Measurements from ENCODE around the gene SETD5. TPM values are rescaled to one million over a fixed set of nuclear protein-coding genes. Genes with fewer than 3 reads are reported as not detected.

SETD5 gene
- total and polyA plus RNA-seq, 2 of the 4 experiments (the other 2 are of a cell fraction), result 42.7 to 62.9 TPM

DNA sequence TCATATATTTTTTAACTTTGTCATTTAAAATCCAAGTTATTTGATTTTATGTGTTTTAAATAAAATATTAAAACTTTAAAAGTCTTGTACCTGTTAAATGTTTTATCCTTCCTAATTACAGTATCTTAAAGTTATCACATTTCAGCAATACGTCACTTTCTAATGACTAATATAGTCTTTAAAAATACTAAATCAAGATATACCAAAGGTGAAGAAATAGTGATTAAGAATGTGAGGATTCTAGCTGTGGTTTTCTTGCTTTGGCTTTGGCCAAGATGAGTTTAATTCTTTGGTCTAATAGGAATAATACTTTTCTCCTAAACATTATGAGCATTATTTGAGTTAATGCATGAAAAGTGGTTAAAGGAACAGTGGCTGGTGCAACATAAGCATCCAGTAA lies 13.9 kb downstream of the SETD5 start:
- Histone ChIP-seq H4K91ac (ENCODE audit: insufficient read depth, low read depth, low read length) (no peak overlapping the region), H4K5ac (ENCODE audit: low read depth, low read length) (no peak overlapping the region), H3K27me3 (ENCODE audit: control insufficient read depth, insufficient read depth, low read length) (no peaks in the 10 kb centered on the region), H2BK5ac (ENCODE audit: low read depth, low read length, poor library complexity, severe bottlenecking) (no peak overlapping the region), H4K20me1 (ENCODE audit: insufficient read depth, low read length) (peaks cover 99% of the 10 kb centered on the region), H2BK120ac (ENCODE audit: low read depth, low read length) (no peak overlapping the region), H3K4ac (ENCODE audit: low read depth, low read length) (no peak overlapping the region), H3K23ac (ENCODE audit: low read depth, low read length) (no peak overlapping the region), H3K56ac (ENCODE audit: extremely low read depth, insufficient read depth, low read length) (no peak overlapping the region), H2BK15ac (ENCODE audit: low read depth, low read length) (no peak overlapping the region), H3K79me1 (ENCODE audit: low read depth in 1 of 2, low read length in 2 of 2) (peaks cover 0 to 30% of the 10 kb centered on the region in 2 experiments; a peak in 2 of 4 replicates), H3K4me2 (ENCODE audit: low read depth, low read length) (no peak overlapping the region), H3K36me3 (ENCODE audit: control insufficient read depth, insufficient read depth, low read length) (peaks cover 2% of the 10 kb centered on the region; the same call in 1 of the 2 replicates), H4K8ac (ENCODE audit: low read depth in 2 of 2, low read length in 2 of 2) (no peak overlapping the region), H2AK5ac (ENCODE audit: low read depth, low read length) (no peak overlapping the region), H3K9ac (ENCODE audit: low read depth, low read length) (no peak overlapping the region), H2AFZ (replicated peaks; ENCODE audit: low read length, poor library complexity) (no peak overlapping the region), H3K18ac (ENCODE audit: low read depth, low read length) (no peak overlapping the region), H2AK9ac (replicated peaks; ENCODE audit: low read depth, low read length, poor library complexity) (no peak overlapping the region), H2BK20ac (ENCODE audit: low read depth, low read length) (no peak overlapping the region), H3K27ac (ENCODE audit: insufficient read depth, low read length) (no peak overlapping the region), H3K4me3 (ENCODE audit: insufficient read depth, low read depth, low read length) (no peak overlapping the region), H3K9me3 (ENCODE audit: control insufficient read depth, insufficient read depth, low read length) (no peaks in the 10 kb centered on the region; the same call in 1 of the 2 replicates), H3K4me1 (ENCODE audit: control insufficient read depth, insufficient read depth, low read length) (0 out of 2 replicates have a peak, but pooled peaks cover 6% of the 10 kb centered on the region), H3K9me1 (ENCODE audit: insufficient read depth, low read length) (peaks cover 14% of the 10 kb centered on the region; the same call in 1 of the 2 replicates), H3K14ac (replicated peaks; ENCODE audit: low read depth, low read length) (no peak overlapping the region)
- dilution Hi-C loops (cut with HindIII; ENCODE audit: low sequenced_read_pairs, unreplicated experiment) (no loop called here), in situ Hi-C loops (cut with MboI; ENCODE audit: low sequenced_read_pairs) (no loop called here), intact Hi-C loops (cut with micrococcal nuclease) (no loop called here)
- WGBS, 2 experiments (ENCODE audit: extremely low coverage in 2 of 2, insufficient read length in 1 of 2), result no CpG with 5 or more reads among the region's 1 CpG
- ChIA-PET POLR2A (ENCODE audit: unreplicated experiment) (no interaction called here), CTCF (no interaction called here)
- no TSS peak for BruUV-seq (replicated peaks)
- no peak for ATAC-seq (ENCODE audit: low read depth)
- DNase-seq, result no peak
- no peak for TF ChIP-seq RFX5 (IDR thresholded peaks at IDR 0.05; ENCODE audit: low read depth, low read length)
- TF ChIP-seq, protein P1, sequence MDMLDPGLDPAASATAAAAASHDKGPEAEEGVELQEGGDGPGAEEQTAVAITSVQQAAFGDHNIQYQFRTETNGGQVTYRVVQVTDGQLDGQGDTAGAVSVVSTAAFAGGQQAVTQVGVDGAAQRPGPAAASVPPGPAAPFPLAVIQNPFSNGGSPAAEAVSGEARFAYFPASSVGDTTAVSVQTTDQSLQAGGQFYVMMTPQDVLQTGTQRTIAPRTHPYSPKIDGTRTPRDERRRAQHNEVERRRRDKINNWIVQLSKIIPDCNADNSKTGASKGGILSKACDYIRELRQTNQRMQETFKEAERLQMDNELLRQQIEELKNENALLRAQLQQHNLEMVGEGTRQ (IDR thresholded peaks at IDR 0.05; ENCODE audit: low read depth, low read length), result no peak
- no peak for TF ChIP-seq FOS (IDR thresholded peaks at IDR 0.05; ENCODE audit: low read depth, low read length)
- no peak for TF ChIP-seq BHLHE40 (IDR thresholded peaks at IDR 0.05; ENCODE audit: low read depth, low read length)

All from IMR-90 (cell line).